Neutrophil (primary cell): ENCODE data around the gene THSD4.

ENCODE experiments used
- H3K27ac ChIP-seq: fragments of 200-600 bp; sonication (generic); 2 replicates; pipeline ENCODE4 v1.5.1; 2016; ENCODE audit warnings: mild to moderate bottlenecking, moderate library complexity
- H3K27me3 ChIP-seq: fragments of 200-600 bp; sonication (generic); 2 replicates; pipeline ENCODE4 v1.6.0; 2016; ENCODE audit warnings: mild to moderate bottlenecking
- H3K36me3 ChIP-seq: fragments of 200-600 bp; sonication (generic); 2 replicates; pipeline ENCODE4 v1.5.1; 2017
- H3K4me1 ChIP-seq, 2 experiments: fragments of 200-600 bp in 1 of 2; sonication (generic) in 1 of 2; 1 replicate in 1 of 2; 2 replicates in 1 of 2; pipeline versions ENCODE4 v1.5.1 to v1.6.1; 2013 to 2016; ENCODE audit warnings: low read depth in 1 of 2, low read length in 1 of 2, mild to moderate bottlenecking in 1 of 2, moderate library complexity in 1 of 2; ENCODE audit not compliant: control insufficient read depth in 1 of 2, insufficient read depth in 1 of 2
- H3K4me3 ChIP-seq, 2 experiments: fragments of 200-600 bp in 1 of 2; sonication (generic) in 1 of 2; 1 replicate in 1 of 2; 2 replicates in 1 of 2; pipeline ENCODE4 v1.5.1; 2013 to 2016; ENCODE audit warnings: low read depth in 1 of 2, low read length in 1 of 2, mild to moderate bottlenecking in 1 of 2, moderate library complexity in 1 of 2
- H3K9me3 ChIP-seq: fragments of 200-600 bp; sonication (generic); 2 replicates; pipeline ENCODE4 v1.5.1; 2016
- CTCF ChIP-seq: fragments of 200-600 bp; sonication (generic); IDR thresholded peaks from 2 replicates; pipeline ENCODE4 v1.5.1; 2016; ENCODE audit warnings: antibody characterized with exemption

THSD4 gene

GRCh38 chr15:71275098-71275497, 159.8 kb downstream of the THSD4 start:
- Histone ChIP-seq H3K4me3 (no peak overlapping the region), H3K4me1 (no peaks in the 10 kb centered on the region), H3K36me3 (no peaks in the 10 kb centered on the region), H3K27me3 (peaks cover 15% of the 10 kb centered on the region), H3K9me3 (no peaks in the 10 kb centered on the region), H3K27ac (no peak overlapping the region)
- no peak for TF ChIP-seq CTCF

GRCh38 chr15:71275566-71276335, 160.5 kb downstream of the THSD4 start:
- no peaks in the 10 kb centered on the region for H3K9me3 ChIP-seq
- H3K27ac ChIP-seq, result no peak overlapping the region
- H3K36me3 ChIP-seq, result no peaks in the 10 kb centered on the region
- no peak overlapping the region for H3K4me3 ChIP-seq
- no peaks in the 10 kb centered on the region for H3K4me1 ChIP-seq
- peaks cover 15% of the 10 kb centered on the region for H3K27me3 ChIP-seq
- no peak for TF ChIP-seq CTCF

GRCh38 chr15:71276336-71276665, 161.0 kb downstream of the THSD4 start:
- no peaks in the 10 kb centered on the region for H3K9me3 ChIP-seq
- H3K27ac ChIP-seq, result no peak overlapping the region
- peaks cover 15% of the 10 kb centered on the region for H3K27me3 ChIP-seq
- H3K4me1 ChIP-seq, result no peaks in the 10 kb centered on the region
- no peak overlapping the region for H3K4me3 ChIP-seq
- no peaks in the 10 kb centered on the region for H3K36me3 ChIP-seq
- TF ChIP-seq CTCF, result no peak

GRCh38 chr15:71278989-71279756, 163.9 kb downstream of the THSD4 start:
- Histone ChIP-seq H3K4me3 (no peak overlapping the region), H3K4me1 (no peaks in the 10 kb centered on the region), H3K27ac (no peak overlapping the region), H3K36me3 (no peaks in the 10 kb centered on the region), H3K27me3 (peaks cover 9% of the 10 kb centered on the region), H3K9me3 (no peaks in the 10 kb centered on the region)
- no peak for TF ChIP-seq CTCF

GRCh38 chr15:71279757-71280141, 164.5 kb downstream of the THSD4 start:
- Histone ChIP-seq H3K27ac (no peak overlapping the region), H3K27me3 (peaks cover 6% of the 10 kb centered on the region), H3K4me1 (no peaks in the 10 kb centered on the region), H3K4me3 (no peak overlapping the region), H3K9me3 (no peaks in the 10 kb centered on the region), H3K36me3 (no peaks in the 10 kb centered on the region)
- TF ChIP-seq CTCF, result no peak
